Keratinocyte (primary cell): ENCODE results near the gene MMP14. TPM values are rescaled to one million over a fixed set of nuclear protein-coding genes. Genes with fewer than 3 reads are reported as not detected.
A peak's percentile ranks its signal among the peaks of the same experiment; 100 is the strongest.

Experiments
- DNase-seq: peaks from one replicate; pipeline ENCODE4 v3.0.0-alpha.2; 2011; ENCODE audit warnings: low read depth, missing footprints, low spot score
- FAIRE-seq: peaks from 2 replicates; lab custom pipeline; 2011; peaks lifted over from hg19 to GRCh38; lab: Jason Lieb, UNC
- H2AFZ ChIP-seq: 2 replicates; pipeline ENCODE4 v1.6.0; 2012; ENCODE audit warnings: low read length, control low read depth, inconsistent platforms; ENCODE audit not compliant: control insufficient read depth
- H3K27ac ChIP-seq: 2 replicates; pipeline ENCODE4 v1.5.1; 2011; ENCODE audit warnings: low read length; ENCODE audit not compliant: control insufficient read depth, insufficient read depth
- H3K27me3 ChIP-seq: 3 replicates; pipeline ENCODE4 v1.6.0; 2011; ENCODE audit warnings: low read length; ENCODE audit not compliant: control insufficient read depth, insufficient read depth; ENCODE audit errors: extremely low read depth
- H3K36me3 ChIP-seq, 2 experiments: 2 replicates in 1 of 2; 3 replicates in 1 of 2; pipeline ENCODE4 v1.5.1; 2011; ENCODE audit warnings: low read length in 2 of 2, mild to moderate bottlenecking in 1 of 2; ENCODE audit not compliant: control insufficient read depth in 2 of 2, insufficient read depth in 2 of 2; ENCODE audit errors: extremely low read depth in 1 of 2
- H3K4me1 ChIP-seq: 3 replicates; pipeline ENCODE4 v1.5.1; 2011; ENCODE audit warnings: low read length; ENCODE audit not compliant: control insufficient read depth, insufficient read depth; ENCODE audit errors: extremely low read depth
- H3K4me2 ChIP-seq: 3 replicates; pipeline ENCODE4 v1.6.0; 2011; ENCODE audit warnings: low read depth, low read length; ENCODE audit not compliant: control insufficient read depth, insufficient read depth; ENCODE audit errors: extremely low read depth
- H3K4me3 ChIP-seq, 3 experiments: fragments of 200-600 bp in 1 of 3; sonication (generic) in 1 of 3; 2 replicates in 2 of 3; 3 replicates in 1 of 3; pipeline ENCODE4 v1.5.1; 2011 to 2016; ENCODE audit warnings: low read length in 3 of 3, mild to moderate bottlenecking in 3 of 3, control low read depth in 2 of 3, inconsistent platforms in 1 of 3, low read depth in 1 of 3, mixed read lengths in 1 of 3, mixed run types in 1 of 3, moderate library complexity in 1 of 3; ENCODE audit not compliant: control insufficient read depth in 2 of 3, insufficient read depth in 2 of 3; ENCODE audit errors: extremely low read depth in 1 of 3
- H3K79me2 ChIP-seq: 2 replicates; pipeline ENCODE4 v1.6.0; 2012; ENCODE audit warnings: low read length; ENCODE audit not compliant: control insufficient read depth, insufficient read depth
- H3K9ac ChIP-seq: 3 replicates; pipeline ENCODE4 v1.6.0; 2011; ENCODE audit warnings: low read length; ENCODE audit not compliant: control insufficient read depth, insufficient read depth; ENCODE audit errors: extremely low read depth
- H3K9me1 ChIP-seq: 3 replicates; pipeline ENCODE4 v1.6.0; 2011; ENCODE audit warnings: low read length; ENCODE audit not compliant: control insufficient read depth, insufficient read depth; ENCODE audit errors: extremely low read depth
- H3K9me3 ChIP-seq: 2 replicates; pipeline ENCODE4 v1.5.1; 2012; ENCODE audit warnings: low read depth, low read length; ENCODE audit not compliant: control insufficient read depth
- H4K20me1 ChIP-seq: 3 replicates; pipeline ENCODE4 v1.6.0; 2011; ENCODE audit warnings: low read length; ENCODE audit not compliant: control insufficient read depth, insufficient read depth; ENCODE audit errors: extremely low read depth
- EZH2 ChIP-seq: IDR thresholded peaks from one replicate; pipeline ENCODE4 v1.6.1; 2012; ENCODE audit warnings: inconsistent platforms, mild to moderate bottlenecking, low read length, moderate library complexity
- dilution Hi-C: fragments of 300-500 bp; cut with MboI; formaldehyde crosslinking; loops from one replicate; pipeline ENCODE4 v1.7.0; 2020; ENCODE audit warnings: low sequenced_read_pairs; ENCODE audit not compliant: extremely low pct_ligation_motif_present
- polyA plus RNA-seq, 5 experiments: library from polyadenylated mRNA; depleted of rRNA in 3 of 5; stranded (reverse) in 3 of 5; stranded (forward) in 1 of 5; unstranded in 1 of 5; fragments of >200 nt; gene quantifications; 1 replicate in 1 of 5; 2 replicates in 3 of 5; 3 replicates in 1 of 5; pipeline versions ENCODE4 v1.2.1 to v1.2.3, GENCODE V29; 2011 to 2012; ENCODE audit warnings: missing spikeins in 2 of 5, low read depth in 1 of 5, low replicate concordance in 1 of 5
- TF ChIP-seq, protein P1 (sequence below), 3 experiments: IDR thresholded peaks in 1 of 3; conservative IDR thresholded peaks in 1 of 3; optimal IDR thresholded peaks in 1 of 3; 2 replicates in 2 of 3; 3 replicates in 1 of 3; pipeline versions ENCODE3 to v1.5.1; 2011; ENCODE audit warnings: low read length in 3 of 3, mild to moderate bottlenecking in 3 of 3, moderate library complexity in 2 of 3, control low read depth in 1 of 3, inconsistent platforms in 1 of 3; ENCODE audit not compliant: insufficient read depth in 2 of 3; ENCODE audit errors: extremely low read depth in 1 of 3

Gene MMP14
- polyA plus RNA-seq, 1 donor (not counting 4 experiments of a cell fraction or from before 2014, with no cell fraction given): 185 TPM

DNA sequence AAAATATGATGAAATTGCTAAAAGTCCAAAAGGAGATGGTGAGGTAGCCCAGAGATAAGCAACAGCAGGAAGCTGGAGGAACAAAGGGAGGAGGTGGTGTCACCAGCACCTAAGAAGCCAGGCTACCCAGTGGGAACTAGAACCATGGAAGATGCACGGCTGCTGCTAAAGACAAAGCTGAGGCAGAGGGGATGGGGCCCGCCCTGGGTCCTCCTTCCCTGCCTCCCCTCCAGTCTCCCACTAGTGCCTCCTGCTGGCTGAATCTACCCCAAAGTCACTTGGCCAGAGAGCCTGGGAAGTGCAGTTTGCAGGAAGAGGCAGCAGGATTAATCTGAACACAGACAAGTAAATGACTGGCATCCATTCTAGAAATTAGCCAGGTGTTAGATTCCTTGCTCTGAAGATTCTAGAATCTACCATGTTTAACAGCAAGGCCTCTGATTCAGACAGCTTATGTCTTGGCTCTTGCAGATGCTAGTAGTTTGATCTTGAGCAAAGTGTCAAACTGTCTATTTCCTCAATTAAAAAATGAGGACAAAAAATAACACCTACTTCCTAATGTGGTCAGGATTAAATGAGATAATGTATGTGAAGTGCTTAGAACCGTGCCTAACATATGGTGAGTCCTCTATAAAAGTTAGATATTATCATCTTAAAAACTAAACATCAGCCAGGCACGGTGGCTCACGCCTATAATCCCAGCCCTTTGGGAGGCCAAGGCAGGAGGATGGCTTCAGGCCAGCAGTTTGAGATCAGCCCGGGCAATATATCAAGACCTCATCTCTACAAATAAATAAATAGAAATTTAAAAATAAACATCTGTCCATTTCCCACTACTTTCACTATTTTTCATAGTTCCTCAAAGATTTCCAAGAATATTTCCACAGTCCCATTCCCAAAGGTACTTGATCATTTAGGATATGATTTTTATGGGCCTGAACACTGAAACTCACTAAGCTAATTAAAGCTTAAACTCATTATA lies 29.3 kb downstream of the MMP14 start:
- Histone ChIP-seq H3K36me3 (no peaks in the 10 kb centered on the region), H3K27ac (no peak overlapping the region), H4K20me1 (no peaks in the 10 kb centered on the region), H3K9me3 (peaks cover 2% of the 10 kb centered on the region), H3K9ac (no peak overlapping the region), H3K9me1 (no peaks in the 10 kb centered on the region), H3K4me3 (no peak overlapping the region), H3K4me2 (no peak overlapping the region), H2AFZ (no peak overlapping the region), H3K79me2 (no peaks in the 10 kb centered on the region), H3K27me3 (no peaks in the 10 kb centered on the region), H3K4me1 (peaks cover 4% of the 10 kb centered on the region)
- DNase-seq (no peak), FAIRE-seq (no peak)
- dilution Hi-C loops: no loop called here
- TF ChIP-seq, protein P1, sequence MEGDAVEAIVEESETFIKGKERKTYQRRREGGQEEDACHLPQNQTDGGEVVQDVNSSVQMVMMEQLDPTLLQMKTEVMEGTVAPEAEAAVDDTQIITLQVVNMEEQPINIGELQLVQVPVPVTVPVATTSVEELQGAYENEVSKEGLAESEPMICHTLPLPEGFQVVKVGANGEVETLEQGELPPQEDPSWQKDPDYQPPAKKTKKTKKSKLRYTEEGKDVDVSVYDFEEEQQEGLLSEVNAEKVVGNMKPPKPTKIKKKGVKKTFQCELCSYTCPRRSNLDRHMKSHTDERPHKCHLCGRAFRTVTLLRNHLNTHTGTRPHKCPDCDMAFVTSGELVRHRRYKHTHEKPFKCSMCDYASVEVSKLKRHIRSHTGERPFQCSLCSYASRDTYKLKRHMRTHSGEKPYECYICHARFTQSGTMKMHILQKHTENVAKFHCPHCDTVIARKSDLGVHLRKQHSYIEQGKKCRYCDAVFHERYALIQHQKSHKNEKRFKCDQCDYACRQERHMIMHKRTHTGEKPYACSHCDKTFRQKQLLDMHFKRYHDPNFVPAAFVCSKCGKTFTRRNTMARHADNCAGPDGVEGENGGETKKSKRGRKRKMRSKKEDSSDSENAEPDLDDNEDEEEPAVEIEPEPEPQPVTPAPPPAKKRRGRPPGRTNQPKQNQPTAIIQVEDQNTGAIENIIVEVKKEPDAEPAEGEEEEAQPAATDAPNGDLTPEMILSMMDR (optimal IDR thresholded peaks at IDR 0.05 in 1 of 3, IDR thresholded peaks at IDR 0.05 in 1 of 3, conservative IDR thresholded peaks at IDR 0.05 in 1 of 3; ENCODE audit: extremely low read depth in 1 of 3, insufficient read depth in 2 of 3, low read length in 3 of 3): peak; percentile 14 to 42 (median 27)
- no peak for TF ChIP-seq EZH2

DNA sequence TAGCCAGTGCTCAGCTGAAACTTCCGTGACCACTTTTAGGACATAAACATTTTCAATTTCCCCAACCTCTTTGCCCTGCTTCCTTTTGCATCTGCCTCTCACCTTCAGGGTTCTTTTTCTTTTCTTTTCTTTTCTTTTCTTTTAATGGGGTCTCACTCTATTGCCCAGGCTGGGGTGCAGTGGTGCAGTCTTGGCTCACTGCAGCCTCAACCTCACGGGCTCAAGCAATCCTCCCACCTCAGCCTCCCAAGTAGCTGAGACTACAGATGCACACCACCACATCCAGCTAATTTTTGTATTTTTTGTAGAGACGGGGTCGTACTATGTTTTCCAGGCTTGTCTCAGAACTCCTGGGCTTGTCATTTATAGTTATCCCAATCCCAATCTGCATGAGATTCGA lies 30.5 kb downstream of the MMP14 start:
- Histone ChIP-seq H3K9me1 (no peaks in the 10 kb centered on the region), H3K4me2 (no peak overlapping the region), H3K27ac (no peak overlapping the region), H3K9ac (no peak overlapping the region), H4K20me1 (no peaks in the 10 kb centered on the region), H3K9me3 (no peaks in the 10 kb centered on the region), H3K4me3 (no peak overlapping the region), H3K27me3 (no peaks in the 10 kb centered on the region), H3K4me1 (peaks cover 12% of the 10 kb centered on the region), H2AFZ (no peak overlapping the region), H3K36me3 (no peaks in the 10 kb centered on the region), H3K79me2 (no peaks in the 10 kb centered on the region)
- dilution Hi-C loops: no loop called here
- no peak for DNase-seq
- TF ChIP-seq, protein P1 (optimal IDR thresholded peaks at IDR 0.05 in 1 of 3, IDR thresholded peaks at IDR 0.05 in 1 of 3, conservative IDR thresholded peaks at IDR 0.05 in 1 of 3; ENCODE audit: extremely low read depth in 1 of 3, insufficient read depth in 2 of 3, low read length in 3 of 3): no peak
- no peak for TF ChIP-seq EZH2
- no peak for FAIRE-seq
